Right renal cortex interstitium (tissue), 3 donors: ENCODE results near the gene ZNF66. TPM values are rescaled to one million over a fixed set of nuclear protein-coding genes. Genes with fewer than 3 reads are reported as not detected.
A peak's percentile ranks its signal among the peaks of the same experiment; 100 is the strongest.
"Not testable (repeated sequence)": the region's sequence is repeated elsewhere in the genome, so short reads cannot be mapped to it uniquely, and the experiment has no call there.

Experiments
- DNase-seq, 3 donors: peaks; one replicate each; pipeline ENCODE4 v3.0.0-alpha.2; 2013; ENCODE audit warnings: low read depth in 3 of 3, low spot score in 2 of 3
- polyA plus RNA-seq, 3 donors: library from polyadenylated mRNA; unstranded; fragments of 120-200 nt; gene quantifications; one replicate each; pipeline ENCODE4 v1.2.1, GENCODE V29; 2013; ENCODE audit not compliant: insufficient read length in 3 of 3

Gene ZNF66
- 1 to 10 TPM; 4.0 to 5.6 (median 4.7) TPM for polyA plus RNA-seq

- DNase-seq = peak; percentile 87 to 98 (median 91)
Observed at GRCh38 chr19:20776083-20777076, at the start of gene ZNF66. Gene ZNF66, plus strand, starts transcription at chr19:20776304. Its CDS starts 144 bp downstream, at chr19:20776448.

GRCh38 chr19:20750169-20750568 is 25.9 kb upstream of the ZNF66 start:
- peak in 2 of 3 donors; percentile 4 to 12 for DNase-seq

GRCh38 chr19:20752291-20752690 is 23.8 kb upstream of the ZNF66 start:
- DNase-seq = not testable (repeated sequence)

GRCh38 chr19:20769225-20769736 is 6.8 kb upstream of the ZNF66 start:
- not testable (repeated sequence) for DNase-seq

- no peak for DNase-seq
Observed at GRCh38 chr19:20787786-20788185, 11.7 kb downstream of the ZNF66 start.

- no peak for DNase-seq
Observed at GRCh38 chr19:20791806-20792205, 15.7 kb downstream of the ZNF66 start.

- not testable (repeated sequence) for DNase-seq
Observed at GRCh38 chr19:20806311-20807262, 30.5 kb downstream of the ZNF66 start.

- DNase-seq = no peak
Observed at GRCh38 chr19:20840371-20840770, 64.3 kb downstream of the ZNF66 start.

Other genes starting within 250 kb of the ZNF66 start
- gene ZNF737, start 210.5 kb upstream of the ZNF66 start, polyA plus RNA-seq = 10 to 100 TPM; 32.4 to 35.5 (median 33.8) TPM
- 10 to 100 TPM; 22.7 to 25.9 (median 25.8) TPM for gene ZNF626, start 114.7 kb upstream of the ZNF66 start, polyA plus RNA-seq
- 10 to 100 TPM; 18.8 to 26.5 (median 19.7) TPM for gene ZNF85, start 146.9 kb downstream of the ZNF66 start, polyA plus RNA-seq
- 10 to 100 TPM; 10.6 to 12.2 (median 12.0) TPM for gene ZNF430, start 244.4 kb downstream of the ZNF66 start, polyA plus RNA-seq